ENCODE results near the gene SNX25.

GRCh38 chr4:185249105-185249504 lies 39.7 kb downstream of the SNX25 start:
- TF ChIP-seq EGR1 (IDR thresholded peaks at IDR 0.05; ENCODE audit: low read depth in 2 of 2): no peak
- TF ChIP-seq JUND (IDR thresholded peaks at IDR 0.05): no peak
- TF ChIP-seq TAF1 (conservative IDR thresholded peaks at IDR 0.05): no peak
- TF ChIP-seq CTCF (IDR thresholded peaks at IDR 0.05; ENCODE audit: low read depth, low read length, missing input control): no peak
- TF ChIP-seq NR2F2 (IDR thresholded peaks at IDR 0.05): no peak
- TF ChIP-seq HNF4A (conservative IDR thresholded peaks at IDR 0.05): no peak
- TF ChIP-seq GABPA (IDR thresholded peaks at IDR 0.05 in 1 of 2, conservative IDR thresholded peaks at IDR 0.05 in 1 of 2): no peak
- TF ChIP-seq REST (IDR thresholded peaks at IDR 0.05): no peak
- TF ChIP-seq ZBTB33 (IDR thresholded peaks at IDR 0.05): no peak
- no peak for TF ChIP-seq FOXA1 (IDR thresholded peaks at IDR 0.05)
- TF ChIP-seq SP1 (IDR thresholded peaks at IDR 0.05): no peak

Data from liver (tissue), 3 donors.